Stomach (tissue), 4 donors: ENCODE data around the gene FYN.

Experiments
- CTCF ChIP-seq, 7 experiments: fragments of 450-650 bp in 4 of 7; fragments of 200-600 bp in 3 of 7; sonication (generic) in 3 of 7; IDR thresholded peaks; one replicate each; pipeline ENCODE4 v1.5.1; 2016 to 2019; ENCODE audit warnings: antibody characterized with exemption in 7 of 7, control low read depth in 2 of 7, mild to moderate bottlenecking in 1 of 7
- EP300 ChIP-seq: sonication (generic); formaldehyde crosslinking; IDR thresholded peaks from one replicate; pipeline ENCODE4 v1.6.1; 2017; ENCODE audit warnings: antibody characterized with exemption
- POLR2A ChIP-seq, 4 donors: fragments of 450-650 bp; IDR thresholded peaks; one replicate each; pipeline ENCODE4 v1.6.1; 2016; ENCODE audit warnings: antibody characterized with exemption in 4 of 4, control low read depth in 2 of 4, mild to moderate bottlenecking in 1 of 4, moderate library complexity in 1 of 4
- POLR2AphosphoS5 ChIP-seq, 3 donors: sonication (generic); formaldehyde crosslinking; IDR thresholded peaks; one replicate each; pipeline ENCODE4 v1.6.1; 2016; ENCODE audit warnings: antibody characterized with exemption in 3 of 3

- TF ChIP-seq CTCF (IDR thresholded peaks at IDR 0.05), result no peak
- TF ChIP-seq EP300, result no peak
- no peak for TF ChIP-seq POLR2A (IDR thresholded peaks at IDR 0.05)
- TF ChIP-seq POLR2AphosphoS5 (IDR thresholded peaks at IDR 0.05), result no peak
These were observed 768 bp upstream of the FYN start for GRCh38 chr6:111874025-111874415.
